ENCODE measurements around the gene PRAC2.

DNA sequence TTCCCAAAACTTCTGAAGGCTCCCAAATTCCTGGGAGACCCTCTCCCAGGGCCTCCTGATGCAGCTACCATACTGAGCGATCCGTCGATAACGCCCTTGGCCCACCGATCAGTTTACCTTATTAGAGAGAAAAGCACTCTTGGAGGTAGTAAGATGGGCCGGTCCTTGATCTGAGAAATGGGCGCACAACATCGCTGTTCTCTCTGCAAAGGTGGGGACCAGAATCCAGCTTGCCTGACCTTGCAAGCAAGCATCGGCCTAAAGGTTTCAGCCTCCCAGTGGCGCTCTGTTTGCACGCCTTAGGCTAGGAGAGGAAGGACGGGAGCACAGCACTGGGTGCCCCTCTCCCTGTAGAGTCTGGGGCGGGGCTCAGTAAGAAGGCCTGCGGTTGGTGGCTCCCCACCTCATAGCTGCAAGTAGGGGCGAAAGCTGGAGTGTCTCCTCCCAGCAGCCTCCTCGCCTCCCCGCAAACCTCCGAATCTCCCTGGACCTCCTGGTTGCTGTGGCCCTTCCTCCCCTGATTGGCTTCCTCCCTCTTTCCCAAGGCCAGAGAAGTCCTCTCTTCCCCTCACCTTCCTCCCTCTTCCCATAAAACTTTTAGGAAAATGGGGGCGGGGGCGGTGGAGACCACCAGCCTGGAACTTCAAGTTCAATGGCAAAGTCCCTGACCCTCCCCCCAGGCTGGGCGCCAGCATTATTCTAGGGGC is 631 bp upstream of the PRAC2 start, which contains the start of gene PRAC1:
- TF ChIP-seq NFIC (IDR thresholded peaks at IDR 0.05): no peak
- no peak for TF ChIP-seq TAF1 (IDR thresholded peaks at IDR 0.05; ENCODE audit: low read depth)
- TF ChIP-seq MAX (IDR thresholded peaks at IDR 0.05): no peak
- TF ChIP-seq EP300 (IDR thresholded peaks at IDR 0.05; ENCODE audit: borderline replicate concordance): no peak
- TF ChIP-seq CREB1 (IDR thresholded peaks at IDR 0.05; ENCODE audit: low read depth): no peak
- no peak for TF ChIP-seq TCF12 (IDR thresholded peaks at IDR 0.05; ENCODE audit: low read depth)
- TF ChIP-seq FOXM1 (IDR thresholded peaks at IDR 0.05; ENCODE audit: borderline replicate concordance, low read depth): no peak
- no peak for TF ChIP-seq RAD21 (IDR thresholded peaks at IDR 0.05; ENCODE audit: low read depth)
- TF ChIP-seq, protein P1, sequence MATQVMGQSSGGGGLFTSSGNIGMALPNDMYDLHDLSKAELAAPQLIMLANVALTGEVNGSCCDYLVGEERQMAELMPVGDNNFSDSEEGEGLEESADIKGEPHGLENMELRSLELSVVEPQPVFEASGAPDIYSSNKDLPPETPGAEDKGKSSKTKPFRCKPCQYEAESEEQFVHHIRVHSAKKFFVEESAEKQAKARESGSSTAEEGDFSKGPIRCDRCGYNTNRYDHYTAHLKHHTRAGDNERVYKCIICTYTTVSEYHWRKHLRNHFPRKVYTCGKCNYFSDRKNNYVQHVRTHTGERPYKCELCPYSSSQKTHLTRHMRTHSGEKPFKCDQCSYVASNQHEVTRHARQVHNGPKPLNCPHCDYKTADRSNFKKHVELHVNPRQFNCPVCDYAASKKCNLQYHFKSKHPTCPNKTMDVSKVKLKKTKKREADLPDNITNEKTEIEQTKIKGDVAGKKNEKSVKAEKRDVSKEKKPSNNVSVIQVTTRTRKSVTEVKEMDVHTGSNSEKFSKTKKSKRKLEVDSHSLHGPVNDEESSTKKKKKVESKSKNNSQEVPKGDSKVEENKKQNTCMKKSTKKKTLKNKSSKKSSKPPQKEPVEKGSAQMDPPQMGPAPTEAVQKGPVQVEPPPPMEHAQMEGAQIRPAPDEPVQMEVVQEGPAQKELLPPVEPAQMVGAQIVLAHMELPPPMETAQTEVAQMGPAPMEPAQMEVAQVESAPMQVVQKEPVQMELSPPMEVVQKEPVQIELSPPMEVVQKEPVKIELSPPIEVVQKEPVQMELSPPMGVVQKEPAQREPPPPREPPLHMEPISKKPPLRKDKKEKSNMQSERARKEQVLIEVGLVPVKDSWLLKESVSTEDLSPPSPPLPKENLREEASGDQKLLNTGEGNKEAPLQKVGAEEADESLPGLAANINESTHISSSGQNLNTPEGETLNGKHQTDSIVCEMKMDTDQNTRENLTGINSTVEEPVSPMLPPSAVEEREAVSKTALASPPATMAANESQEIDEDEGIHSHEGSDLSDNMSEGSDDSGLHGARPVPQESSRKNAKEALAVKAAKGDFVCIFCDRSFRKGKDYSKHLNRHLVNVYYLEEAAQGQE (IDR thresholded peaks at IDR 0.05; ENCODE audit: low read depth): no peak
- no peak for TF ChIP-seq TEAD4 (IDR thresholded peaks at IDR 0.05)
- TF ChIP-seq YY1 (IDR thresholded peaks at IDR 0.05; ENCODE audit: low read depth): no peak
- TF ChIP-seq EGR1 (IDR thresholded peaks at IDR 0.05): no peak
- TF ChIP-seq CEBPB (IDR thresholded peaks at IDR 0.05): no peak
- TF ChIP-seq ZBTB7A (IDR thresholded peaks at IDR 0.05; ENCODE audit: low read depth): no peak
